A673 (cell line): Measurements from ENCODE around the gene ZC2HC1C. TPM values are rescaled to one million over a fixed set of nuclear protein-coding genes. Genes with fewer than 3 reads are reported as not detected.

ENCODE experiments used
- BruUV-seq: library from RNA; stranded (reverse); fragments of 400-500 nt; replicated peaks from 2 replicates; lab custom pipeline; 2021; lab: Mats Ljungman, UMichigan
- CTCF ChIA-PET: fragments of 300-600 bp; sonication (Branson Sonifier 250); formaldehyde crosslinking; loops from one replicate; lab custom pipeline; 2022; ENCODE audit warnings: antibody characterized with exemption; lab: Charles Lee
- POLR2A ChIA-PET: fragments of 300-600 bp; sonication (Branson Sonifier 250); formaldehyde crosslinking; loops from one replicate; lab custom pipeline; 2022; ENCODE audit warnings: antibody characterized with exemption; ENCODE audit not compliant: low non-redundant PET; lab: Charles Lee
- DNase-seq: peaks from one replicate; pipeline ENCODE4 v3.0.0-alpha.2; 2015; ENCODE audit warnings: low spot score
- H3K27ac ChIP-seq: fragments of 200-600 bp; sonication (generic); 2 replicates; pipeline ENCODE4 v1.5.1; 2016; ENCODE audit warnings: mixed run types, low read depth, mild to moderate bottlenecking, mixed read lengths, antibody characterized with exemption, low read length; ENCODE audit not compliant: poor library complexity, severe bottlenecking
- H3K27me3 ChIP-seq: fragments of 200-600 bp; sonication (generic); replicated peaks from 2 replicates; pipeline ENCODE4 v1.6.1; 2017; ENCODE audit warnings: mixed run types, low read depth, mild to moderate bottlenecking, mixed read lengths, antibody characterized with exemption, low read length; ENCODE audit not compliant: insufficient read depth, poor library complexity
- H3K36me3 ChIP-seq: fragments of 200-600 bp; sonication (generic); 2 replicates; pipeline ENCODE4 v1.6.1; 2016; ENCODE audit warnings: mixed run types, mild to moderate bottlenecking, mixed read lengths, antibody characterized with exemption, low read length; ENCODE audit not compliant: insufficient read depth, poor library complexity, severe bottlenecking
- H3K4me1 ChIP-seq: fragments of 200-600 bp; sonication (generic); 2 replicates; pipeline ENCODE4 v1.6.1; 2017; ENCODE audit warnings: mixed run types, mild to moderate bottlenecking, mixed read lengths, antibody characterized with exemption, low read length; ENCODE audit not compliant: insufficient read depth, poor library complexity, severe bottlenecking
- H3K4me3 ChIP-seq: fragments of 200-600 bp; sonication (generic); 2 replicates; pipeline ENCODE4 v1.5.1; 2016; ENCODE audit warnings: low read depth, mixed run types, mild to moderate bottlenecking, mixed read lengths, low read length; ENCODE audit not compliant: poor library complexity, severe bottlenecking
- H3K9me3 ChIP-seq: fragments of 200-600 bp; sonication (generic); 2 replicates; pipeline ENCODE4 v1.6.1; 2016; ENCODE audit warnings: mixed run types, low read depth, mild to moderate bottlenecking, mixed read lengths, antibody characterized with exemption, low read length; ENCODE audit not compliant: poor library complexity, severe bottlenecking
- EZH2 ChIP-seq: fragments of 200-600 bp; sonication (generic); IDR thresholded peaks from 2 replicates; pipeline ENCODE4 v1.6.1; 2017; ENCODE audit warnings: borderline replicate concordance, low read depth, mild to moderate bottlenecking, mixed read lengths, antibody characterized with exemption, low read length; ENCODE audit not compliant: poor library complexity, severe bottlenecking
- intact Hi-C: fragments of 100-400 bp; cut with micrococcal nuclease; formaldehyde crosslinking; loops from one replicate; pipeline ENCODE4 v1.10.0; 2022; ENCODE audit not compliant: unreplicated experiment
- total RNA-seq: library from RNA; stranded (reverse); gene quantifications from 2 replicates; pipeline ENCODE4 v1.2.3, GENCODE V29; 2021
- TF ChIP-seq, protein P1 (sequence below): fragments of 300-800, 200-600 bp; sonication (generic); conservative IDR thresholded peaks from 2 replicates; pipeline ENCODE4 v1.5.1; 2017; ENCODE audit warnings: low read depth, mild to moderate bottlenecking, antibody characterized with exemption, low read length, moderate library complexity, mixed read lengths

The ZC2HC1C gene
- total RNA-seq, 1 experiment from 2014 or later, result 1.0 TPM

DNA sequence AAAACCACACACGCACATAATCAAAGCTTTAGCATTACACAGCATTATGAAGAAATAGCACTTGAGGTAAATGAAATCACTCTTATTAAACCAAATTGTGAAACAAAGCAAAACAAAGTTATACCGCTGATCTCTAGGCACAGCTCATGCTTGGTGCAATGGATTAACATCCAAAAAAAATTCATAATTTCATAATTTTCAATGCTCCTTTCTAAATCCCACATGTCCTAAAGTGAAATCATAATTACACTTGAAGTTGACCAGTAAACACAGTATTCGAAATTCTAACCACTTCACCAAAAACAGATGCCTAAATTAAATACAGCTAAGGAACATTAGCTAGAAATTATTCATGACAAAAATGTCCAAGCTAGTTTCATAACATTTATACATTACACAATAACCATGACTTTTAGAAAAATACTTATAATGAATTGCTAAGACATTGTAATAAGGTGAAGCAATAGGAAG, 19.7 kb upstream of the ZC2HC1C start:
- Histone ChIP-seq H3K36me3 (peaks cover 3% of the 10 kb centered on the region), H3K27ac (no peak overlapping the region), H3K4me3 (no peak overlapping the region), H3K27me3 (no peaks in the 10 kb centered on the region), H3K9me3 (no peaks in the 10 kb centered on the region), H3K4me1 (peaks cover 20% of the 10 kb centered on the region)
- DNase-seq, result no peak
- ChIA-PET CTCF (no interaction called here), POLR2A (no interaction called here)
- TF ChIP-seq, protein P1, sequence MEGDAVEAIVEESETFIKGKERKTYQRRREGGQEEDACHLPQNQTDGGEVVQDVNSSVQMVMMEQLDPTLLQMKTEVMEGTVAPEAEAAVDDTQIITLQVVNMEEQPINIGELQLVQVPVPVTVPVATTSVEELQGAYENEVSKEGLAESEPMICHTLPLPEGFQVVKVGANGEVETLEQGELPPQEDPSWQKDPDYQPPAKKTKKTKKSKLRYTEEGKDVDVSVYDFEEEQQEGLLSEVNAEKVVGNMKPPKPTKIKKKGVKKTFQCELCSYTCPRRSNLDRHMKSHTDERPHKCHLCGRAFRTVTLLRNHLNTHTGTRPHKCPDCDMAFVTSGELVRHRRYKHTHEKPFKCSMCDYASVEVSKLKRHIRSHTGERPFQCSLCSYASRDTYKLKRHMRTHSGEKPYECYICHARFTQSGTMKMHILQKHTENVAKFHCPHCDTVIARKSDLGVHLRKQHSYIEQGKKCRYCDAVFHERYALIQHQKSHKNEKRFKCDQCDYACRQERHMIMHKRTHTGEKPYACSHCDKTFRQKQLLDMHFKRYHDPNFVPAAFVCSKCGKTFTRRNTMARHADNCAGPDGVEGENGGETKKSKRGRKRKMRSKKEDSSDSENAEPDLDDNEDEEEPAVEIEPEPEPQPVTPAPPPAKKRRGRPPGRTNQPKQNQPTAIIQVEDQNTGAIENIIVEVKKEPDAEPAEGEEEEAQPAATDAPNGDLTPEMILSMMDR, result no peak
- TF ChIP-seq EZH2, result no peak
- BruUV-seq, result TSS peak; percentile 18
- intact Hi-C loops, result no loop called here

DNA sequence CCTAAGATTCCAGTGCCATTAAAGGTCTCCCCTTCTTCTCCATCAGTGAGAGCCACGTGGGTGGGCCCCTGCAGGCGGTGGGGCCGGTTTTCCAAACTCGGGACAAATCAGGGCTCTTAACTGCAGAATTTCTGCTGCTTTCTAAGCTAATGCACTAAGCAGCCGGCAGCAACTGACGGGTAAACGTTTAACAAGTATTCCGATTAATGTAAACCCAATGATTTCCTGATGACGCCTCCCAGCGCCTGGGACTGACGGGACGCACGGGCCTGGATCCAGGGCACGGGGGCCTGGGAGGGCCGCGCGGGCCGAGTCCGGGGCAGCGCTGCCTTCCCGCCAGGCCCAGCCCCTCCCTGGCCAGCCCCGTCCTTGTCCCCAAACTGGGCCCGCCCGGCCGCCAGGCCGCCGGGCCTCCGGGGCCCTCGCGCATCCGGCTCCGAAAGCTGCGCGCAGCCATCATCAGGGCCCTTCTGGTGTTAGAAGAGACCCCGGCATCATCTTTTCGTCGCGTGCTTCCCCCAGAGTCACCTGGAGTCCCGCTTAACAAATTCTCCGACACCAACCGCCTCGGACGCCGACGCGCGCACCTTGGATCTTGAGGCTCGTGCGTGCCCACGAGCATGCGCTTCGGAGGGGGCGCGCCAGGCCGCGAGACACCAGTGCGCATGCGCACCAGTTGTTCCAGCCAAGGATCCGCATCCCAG, 18.4 kb upstream of the ZC2HC1C start, which contains the start of gene MLH3:
Gene MLH3, minus strand, starts transcription at position 616 of the 704 bp plus-strand sequence. CDS start 1,812 bp downstream, outside the sequence.
- CTCF ChIA-PET, result no interaction called here
- peak; percentile 89 for DNase-seq
- BruUV-seq, result no TSS peak
- H3K9me3 ChIP-seq, result no peaks in the 10 kb centered on the region
- peaks cover 3% of the 10 kb centered on the region for H3K36me3 ChIP-seq
- no peak within 1 kb of the TSS for H3K27ac ChIP-seq
- TF ChIP-seq, protein P1, result no peak
- no peak for TF ChIP-seq EZH2
- H3K4me3 ChIP-seq, result peak within 1 kb of the TSS; percentile 52
- POLR2A ChIA-PET, result no interaction called here
- peaks cover 20% of the 10 kb centered on the region for H3K4me1 ChIP-seq
- no peaks in the 10 kb centered on the region for H3K27me3 ChIP-seq
- intact Hi-C loops, result no loop called here

DNA sequence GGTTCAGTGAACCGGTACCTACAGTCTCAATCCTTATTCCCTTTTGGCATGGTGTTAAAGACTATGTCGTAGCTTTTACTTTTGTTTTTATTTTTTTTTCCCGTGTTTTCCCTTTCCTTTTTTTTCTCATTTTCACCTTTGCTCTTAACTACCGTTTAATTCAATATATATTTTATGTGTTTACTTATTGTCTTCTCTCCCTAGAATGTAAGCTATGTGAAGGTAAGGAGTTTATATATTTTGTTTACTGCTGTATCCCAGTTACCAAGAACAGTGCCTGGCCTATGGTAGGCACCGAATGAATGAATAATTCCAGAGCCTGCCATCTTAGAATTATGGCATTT, 17.9 kb upstream of the ZC2HC1C start:
- Histone ChIP-seq H3K27me3 (no peaks in the 10 kb centered on the region), H3K36me3 (peaks cover 3% of the 10 kb centered on the region), H3K27ac (no peak overlapping the region), H3K9me3 (no peaks in the 10 kb centered on the region), H3K4me1 (peaks cover 20% of the 10 kb centered on the region), H3K4me3 (peak overlapping the region; percentile 52)
- no peak for DNase-seq
- TF ChIP-seq EZH2, result no peak
- TF ChIP-seq, protein P1, result no peak
- intact Hi-C loops, result no loop called here
- no TSS peak for BruUV-seq
- ChIA-PET CTCF (no interaction called here), POLR2A (interaction anchor here (0.7 kb wide), 1 partner anchor 180 kb away, joined by 4 read pairs; no protein-coding TSS in a partner anchor)
